IMR-90 (cell line): ENCODE data around the gene SNRPD1. TPM values are rescaled to one million over a fixed set of nuclear protein-coding genes. Genes with fewer than 3 reads are reported as not detected.

Experiments used
- ATAC-seq: fragments of 200-7000 bp; cut with Tn5 transposase; 2 replicates; pipeline ENCODE4 v1.9.1; 2020; ENCODE audit warnings: low read depth, mild to moderate bottlenecking, moderate library complexity
- BruUV-seq: library from RNA; stranded (reverse); fragments of 400-500 nt; replicated peaks from 2 replicates; lab custom pipeline; 2021; lab: Mats Ljungman, UMichigan
- CTCF ChIA-PET: fragments of 300-600 bp; formaldehyde crosslinking; extraction: SDS; loops from one replicate; lab custom pipeline; 2021; ENCODE audit warnings: antibody characterized with exemption; lab: Yijun Ruan, JAX
- POLR2A ChIA-PET: fragments of 300-600 bp; sonication (Branson Sonifier 250); formaldehyde crosslinking; loops from one replicate; lab custom pipeline; 2022; ENCODE audit warnings: antibody characterized with exemption; ENCODE audit not compliant: unreplicated experiment; lab: Charles Lee
- DNase-seq: peaks from one replicate; pipeline ENCODE4 v3.0.0; 2013
- H2AFZ ChIP-seq: replicated peaks from 2 replicates; pipeline ENCODE3; 2013; ENCODE audit warnings: low read length, mild to moderate bottlenecking; ENCODE audit not compliant: poor library complexity
- H2AK5ac ChIP-seq: 2 replicates; pipeline ENCODE4 v1.6.1; 2013; ENCODE audit warnings: low read depth, low read length, inconsistent platforms
- H2AK9ac ChIP-seq: replicated peaks from 2 replicates; pipeline ENCODE3; 2013; ENCODE audit warnings: mild to moderate bottlenecking, low read depth, low read length, moderate library complexity; ENCODE audit not compliant: poor library complexity
- H2BK120ac ChIP-seq: 2 replicates; pipeline ENCODE4 v1.6.1; 2013; ENCODE audit warnings: low read depth, low read length, inconsistent platforms
- H2BK15ac ChIP-seq: 3 replicates; pipeline ENCODE4 v1.6.1; 2013; ENCODE audit warnings: low read depth, low read length, inconsistent platforms
- H2BK20ac ChIP-seq: 2 replicates; pipeline ENCODE4 v1.6.1; 2013; ENCODE audit warnings: low read depth, mild to moderate bottlenecking, inconsistent platforms, low read length, moderate library complexity
- H2BK5ac ChIP-seq: 2 replicates; pipeline ENCODE4 v1.6.1; 2013; ENCODE audit warnings: mild to moderate bottlenecking, low read depth, low read length, inconsistent platforms; ENCODE audit not compliant: poor library complexity, severe bottlenecking
- H3K14ac ChIP-seq: replicated peaks from 2 replicates; pipeline ENCODE4 v1.6.1; 2013; ENCODE audit warnings: low read depth, low read length, inconsistent platforms
- H3K18ac ChIP-seq: 2 replicates; pipeline ENCODE4 v1.6.1; 2013; ENCODE audit warnings: low read depth, low read length, control low read depth
- H3K23ac ChIP-seq: 2 replicates; pipeline ENCODE4 v1.6.1; 2013; ENCODE audit warnings: low read depth, low read length, inconsistent platforms
- H3K27ac ChIP-seq: 2 replicates; pipeline ENCODE4 v1.5.1; 2013; ENCODE audit warnings: mild to moderate bottlenecking, control low read depth, low read length; ENCODE audit not compliant: insufficient read depth
- H3K27me3 ChIP-seq: 2 replicates; pipeline ENCODE4 v1.6.1; 2013; ENCODE audit warnings: low read length; ENCODE audit not compliant: control insufficient read depth, insufficient read depth
- H3K36me3 ChIP-seq: 2 replicates; pipeline ENCODE4 v1.6.1; 2013; ENCODE audit warnings: low read length, mixed read lengths; ENCODE audit not compliant: control insufficient read depth, insufficient read depth
- H3K4ac ChIP-seq: 2 replicates; pipeline ENCODE4 v1.6.1; 2013; ENCODE audit warnings: low read depth, low read length, inconsistent platforms
- H3K4me1 ChIP-seq: 2 replicates; pipeline ENCODE4 v1.6.1; 2013; ENCODE audit warnings: low read length, mixed read lengths; ENCODE audit not compliant: control insufficient read depth, insufficient read depth
- H3K4me2 ChIP-seq: 2 replicates; pipeline ENCODE4 v1.6.1; 2013; ENCODE audit warnings: low read depth, mild to moderate bottlenecking, control low read depth, low read length, moderate library complexity
- H3K4me3 ChIP-seq: 2 replicates; pipeline ENCODE4 v1.5.1; 2013; ENCODE audit warnings: low read depth, mild to moderate bottlenecking, control low read depth, low read length, moderate library complexity; ENCODE audit not compliant: insufficient read depth
- H3K56ac ChIP-seq: 2 replicates; pipeline ENCODE4 v1.6.1; 2013; ENCODE audit warnings: low read length, inconsistent platforms; ENCODE audit not compliant: insufficient read depth; ENCODE audit errors: extremely low read depth
- H3K79me1 ChIP-seq, 2 experiments: 2 replicates each; pipeline ENCODE4 v1.6.1; 2013; ENCODE audit warnings: low read length in 2 of 2, inconsistent platforms in 1 of 2, low read depth in 1 of 2
- H3K9ac ChIP-seq: 2 replicates; pipeline ENCODE4 v1.6.1; 2013; ENCODE audit warnings: low read depth, low read length, control low read depth
- H3K9me1 ChIP-seq: 2 replicates; pipeline ENCODE4 v1.6.1; 2013; ENCODE audit warnings: low read length, inconsistent platforms; ENCODE audit not compliant: insufficient read depth
- H3K9me3 ChIP-seq: 2 replicates; pipeline ENCODE4 v1.6.1; 2013; ENCODE audit warnings: low read length; ENCODE audit not compliant: control insufficient read depth, insufficient read depth
- H4K20me1 ChIP-seq: 2 replicates; pipeline ENCODE4 v1.6.1; 2013; ENCODE audit warnings: low read length, inconsistent platforms; ENCODE audit not compliant: insufficient read depth
- H4K5ac ChIP-seq: 2 replicates; pipeline ENCODE4 v1.6.1; 2013; ENCODE audit warnings: mild to moderate bottlenecking, low read depth, low read length, control low read depth
- H4K8ac ChIP-seq, 2 experiments: 2 replicates each; pipeline ENCODE4 v1.6.1; 2013; ENCODE audit warnings: low read depth in 2 of 2, low read length in 2 of 2, control low read depth in 1 of 2, inconsistent platforms in 1 of 2
- H4K91ac ChIP-seq: 2 replicates; pipeline ENCODE4 v1.6.1; 2013; ENCODE audit warnings: low read depth, low read length, inconsistent platforms; ENCODE audit not compliant: insufficient read depth
- SMC3 ChIP-seq: fragments of 150-350 bp; IDR thresholded peaks from 2 replicates; pipeline ENCODE4 v1.6.1; 2016; ENCODE audit warnings: low read depth, mild to moderate bottlenecking, antibody characterized with exemption, low read length, moderate library complexity
- WGBS, 2 experiments: methylation state at CpG; one replicate each; pipeline versions ENCODE4 v1.1.5 to v1.1.7; 2013; ENCODE audit warnings: missing lambda C conversion rate in 2 of 2; ENCODE audit not compliant: insufficient read length in 1 of 2; ENCODE audit errors: extremely low coverage in 2 of 2; 5-methylcytosine and 5-hydroxymethylcytosine counted together
- dilution Hi-C: fragments of 300-500 bp; cut with HindIII; formaldehyde crosslinking; loops from one replicate; pipeline ENCODE4 v1.14.3; 2018; ENCODE audit warnings: low sequenced_read_pairs; ENCODE audit not compliant: unreplicated experiment
- in situ Hi-C: fragments of 300-500 bp; cut with MboI; formaldehyde crosslinking; loops from 3 replicates; pipeline ENCODE4 v1.14.3; 2019; ENCODE audit warnings: low sequenced_read_pairs, inconsistent platforms, mixed read lengths
- intact Hi-C: fragments of 100-400 bp; cut with micrococcal nuclease; formaldehyde crosslinking; loops from 2 replicates; pipeline ENCODE4 v1.10.0; 2022
- polyA plus RNA-seq, 3 experiments: library from polyadenylated mRNA; depleted of rRNA; stranded (reverse); fragments of >200 nt; gene quantifications; 2 replicates each; pipeline ENCODE4 v1.2.3, GENCODE V29; 2012; ENCODE audit warnings: low replicate concordance in 1 of 3
- total RNA-seq: library from RNA; depleted of rRNA; stranded (reverse); fragments of >200 nt; gene quantifications from 2 replicates; pipeline ENCODE4 v1.2.3, GENCODE V29; 2012

Gene SNRPD1
- total and polyA plus RNA-seq, 2 of the 4 experiments (the other 2 are of a cell fraction), result 6.8 to 19.8 TPM

DNA sequence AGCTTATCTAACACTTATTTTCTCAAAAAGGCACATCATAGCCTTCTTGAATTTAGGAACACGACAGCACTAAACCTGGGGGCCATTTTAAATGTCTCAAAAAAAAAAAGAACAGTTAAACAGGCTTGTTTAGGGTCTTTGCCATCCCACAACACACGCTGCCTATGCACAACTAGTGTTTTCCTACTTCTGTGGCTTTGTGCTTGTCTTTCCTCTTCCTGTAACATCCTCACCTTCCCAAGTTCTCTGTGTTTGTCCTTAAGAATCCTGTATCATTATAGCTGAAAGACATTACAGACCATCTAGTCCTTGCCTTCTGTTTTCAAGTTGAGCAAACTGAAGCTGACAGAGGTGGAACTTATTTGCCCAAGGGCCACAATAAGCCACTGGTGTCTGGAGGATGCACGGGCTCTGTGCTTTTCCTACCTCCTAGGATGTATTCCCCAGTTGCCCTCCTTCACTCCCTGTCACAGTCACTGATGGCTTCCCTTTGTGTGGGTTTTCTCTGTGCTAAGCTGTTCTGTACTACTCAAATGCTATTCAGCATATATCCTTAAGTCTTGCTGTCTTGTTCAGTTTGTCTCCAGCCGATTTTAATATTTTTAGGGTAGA lies 22.6 kb downstream of the SNRPD1 start:
- Histone ChIP-seq H3K23ac (no peak overlapping the region), H2AFZ (no peak overlapping the region), H4K5ac (no peak overlapping the region), H2BK15ac (no peak overlapping the region), H2BK5ac (no peak overlapping the region), H3K14ac (no peak overlapping the region), H3K4me3 (no peak overlapping the region), H3K9ac (no peak overlapping the region), H3K36me3 (peaks cover 9% of the 10 kb centered on the region), H3K4me2 (no peak overlapping the region), H3K27ac (no peak overlapping the region), H4K20me1 (no peaks in the 10 kb centered on the region), H4K8ac (no peak overlapping the region), H2AK9ac (no peak overlapping the region), H2AK5ac (no peak overlapping the region), H2BK20ac (no peak overlapping the region), H3K27me3 (no peaks in the 10 kb centered on the region), H3K4me1 (no peaks in the 10 kb centered on the region), H3K79me1 (peaks cover 1 to 6% of the 10 kb centered on the region in 2 experiments; a peak in 2 of 4 replicates), H3K18ac (no peak overlapping the region), H3K9me1 (no peaks in the 10 kb centered on the region), H4K91ac (no peak overlapping the region), H3K9me3 (no peaks in the 10 kb centered on the region), H2BK120ac (no peak overlapping the region), H3K4ac (no peak overlapping the region), H3K56ac (no peak overlapping the region)
- POLR2A ChIA-PET, result no interaction called here
- DNase-seq (no peak), ATAC-seq (no peak)
- 80% methylated on average over 1 of the region's 4 CpGs; no CpG with 5 or more reads in 1 of the 2 experiments for WGBS, 2 experiments
- TF ChIP-seq SMC3, result no peak
- in situ Hi-C loops (no loop called here), dilution Hi-C loops (no loop called here), intact Hi-C loops (loop anchor here (5.0 kb wide), 2 partner anchors 68 to 218 kb away; partner anchors contain the start of gene ABHD3)
- no TSS peak for BruUV-seq
- CTCF ChIA-PET, result interaction anchor here (1.2 kb wide), 1 partner anchor 23 kb away, joined by 3 read pairs; the partner anchor contains the start of gene SNRPD1
